Renal cortex interstitium (tissue), 11 donors: Measurements from ENCODE around the gene GPR55. TPM values are rescaled to one million over a fixed set of nuclear protein-coding genes. Genes with fewer than 3 reads are reported as not detected.

Experiments
- DNase-seq, 11 donors: peaks; one replicate each; pipeline ENCODE4 v3.0.0-alpha.2; 2013; ENCODE audit warnings: low read depth in 9 of 11, low spot score in 4 of 11; ENCODE audit errors: extremely low read depth in 1 of 11
- polyA plus RNA-seq, 3 donors: library from polyadenylated mRNA; unstranded; fragments of 120-200 nt; gene quantifications; one replicate each; pipeline ENCODE4 v1.2.1, GENCODE V29; 2013; ENCODE audit not compliant: insufficient read length in 3 of 3

GPR55 gene
- polyA plus RNA-seq, 3 donors: 0.17 to 0.30 (median 0.22) TPM

DNA sequence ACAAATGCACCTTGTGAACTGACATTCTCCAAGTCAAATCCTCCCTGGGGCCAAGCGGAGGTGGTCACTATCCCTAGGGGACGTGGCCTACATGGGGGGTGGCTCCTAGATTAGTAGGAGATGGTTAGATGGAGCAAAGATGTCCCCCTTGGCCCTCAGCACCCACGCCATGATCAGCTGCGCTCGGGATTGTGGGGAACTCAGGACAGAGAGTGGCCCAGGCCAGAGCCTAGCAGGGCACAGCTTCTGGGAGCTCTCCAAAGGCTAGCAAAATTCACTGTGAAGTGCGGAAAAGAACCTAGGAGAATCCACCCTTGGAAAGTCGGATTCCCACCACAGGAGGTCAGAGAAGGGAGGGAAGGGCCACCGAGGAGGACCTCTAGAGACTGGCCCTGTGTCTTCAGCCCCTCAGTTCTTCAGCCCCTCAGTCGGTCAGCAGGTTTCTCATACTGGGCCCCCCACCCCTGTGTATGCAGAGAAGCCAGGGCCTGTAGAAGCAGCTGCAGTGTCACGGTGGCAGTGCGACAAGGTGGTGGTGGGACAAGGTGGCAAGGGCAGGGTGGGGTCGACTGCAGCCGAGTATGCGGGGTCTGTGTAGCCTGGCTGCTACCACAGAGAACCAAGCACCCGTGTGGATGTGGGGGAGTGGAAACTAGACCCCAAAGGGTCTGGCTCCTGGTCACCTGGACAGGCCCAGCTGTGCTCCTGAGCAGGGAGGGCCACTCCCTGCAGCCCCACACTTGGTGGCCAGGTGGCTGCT lies 18.4 kb downstream of the GPR55 start:
- DNase-seq: no peak

DNA sequence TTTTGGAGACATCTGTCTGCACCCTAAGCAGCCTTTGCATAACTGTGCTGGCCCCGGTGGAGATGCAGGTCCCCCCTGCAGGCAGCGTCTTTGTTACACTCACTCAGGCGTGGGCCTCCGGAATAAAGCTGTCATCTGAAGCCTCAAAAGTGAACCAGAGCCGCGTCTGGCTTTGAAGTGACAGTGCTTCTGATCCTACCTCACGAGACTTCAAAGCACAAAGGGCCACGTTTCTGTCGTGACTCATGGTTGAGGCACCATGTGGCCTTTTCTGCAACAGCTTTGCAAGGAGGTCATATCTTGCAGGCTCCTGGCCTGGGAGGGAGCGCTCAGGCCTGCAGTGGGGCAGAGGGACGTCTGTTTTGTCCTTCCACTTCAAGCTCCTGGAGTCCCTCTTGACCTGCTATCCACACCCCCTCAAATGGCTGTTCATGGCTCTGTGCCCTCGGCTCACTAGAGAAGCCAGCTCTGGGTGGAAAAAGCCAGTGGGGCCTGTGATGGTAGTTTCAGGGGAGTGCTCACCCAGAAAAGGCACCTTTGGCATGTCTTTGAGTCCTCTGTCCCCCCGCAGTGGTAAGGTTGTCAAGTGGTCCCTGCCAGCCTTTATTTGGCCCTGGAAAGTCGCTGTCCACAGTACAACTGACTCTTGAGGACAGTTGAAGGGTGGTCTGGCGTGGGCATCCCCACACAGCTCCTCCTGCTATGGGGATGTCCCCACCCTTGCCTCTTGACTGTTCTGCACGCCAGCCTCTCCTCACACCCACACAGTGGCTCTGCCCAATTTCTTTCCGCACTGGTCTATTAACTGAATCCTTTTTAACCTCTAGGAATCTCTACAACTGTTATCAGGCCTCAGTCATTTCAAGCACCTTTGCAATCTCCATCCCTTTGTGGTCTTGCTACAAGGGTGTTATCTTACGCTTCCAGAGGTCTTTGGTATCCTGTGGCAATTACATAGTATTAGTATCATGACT lies 19.3 kb downstream of the GPR55 start:
- no peak for DNase-seq

DNA sequence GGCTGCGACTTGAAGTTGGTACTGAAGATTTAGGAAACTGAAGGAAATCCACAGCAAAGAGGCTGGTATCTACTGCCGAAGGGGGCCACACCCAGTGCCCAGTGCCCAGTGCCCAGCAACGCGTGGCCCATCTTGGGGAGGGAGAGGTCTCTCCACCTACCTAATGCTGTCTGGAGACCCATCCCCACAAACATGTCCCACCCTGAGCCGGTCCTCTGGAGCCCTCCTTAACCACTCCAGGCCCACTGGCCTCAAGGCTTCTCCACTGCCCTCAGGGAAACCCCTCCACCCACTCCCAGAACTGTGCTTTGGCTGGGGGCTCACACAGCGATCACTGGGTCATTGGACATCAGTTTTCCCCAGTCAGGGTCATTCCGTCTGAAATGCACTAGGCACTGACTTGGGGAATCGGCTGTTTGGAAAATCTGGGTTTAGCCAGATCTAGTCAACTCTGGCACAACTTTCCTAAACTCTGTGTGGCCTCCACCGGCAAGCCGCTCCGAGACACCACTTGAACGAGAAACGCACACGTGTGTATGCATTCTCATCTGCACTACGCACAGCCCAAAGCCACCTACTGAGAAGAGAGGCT lies 20.1 kb downstream of the GPR55 start:
- no peak for DNase-seq

DNA sequence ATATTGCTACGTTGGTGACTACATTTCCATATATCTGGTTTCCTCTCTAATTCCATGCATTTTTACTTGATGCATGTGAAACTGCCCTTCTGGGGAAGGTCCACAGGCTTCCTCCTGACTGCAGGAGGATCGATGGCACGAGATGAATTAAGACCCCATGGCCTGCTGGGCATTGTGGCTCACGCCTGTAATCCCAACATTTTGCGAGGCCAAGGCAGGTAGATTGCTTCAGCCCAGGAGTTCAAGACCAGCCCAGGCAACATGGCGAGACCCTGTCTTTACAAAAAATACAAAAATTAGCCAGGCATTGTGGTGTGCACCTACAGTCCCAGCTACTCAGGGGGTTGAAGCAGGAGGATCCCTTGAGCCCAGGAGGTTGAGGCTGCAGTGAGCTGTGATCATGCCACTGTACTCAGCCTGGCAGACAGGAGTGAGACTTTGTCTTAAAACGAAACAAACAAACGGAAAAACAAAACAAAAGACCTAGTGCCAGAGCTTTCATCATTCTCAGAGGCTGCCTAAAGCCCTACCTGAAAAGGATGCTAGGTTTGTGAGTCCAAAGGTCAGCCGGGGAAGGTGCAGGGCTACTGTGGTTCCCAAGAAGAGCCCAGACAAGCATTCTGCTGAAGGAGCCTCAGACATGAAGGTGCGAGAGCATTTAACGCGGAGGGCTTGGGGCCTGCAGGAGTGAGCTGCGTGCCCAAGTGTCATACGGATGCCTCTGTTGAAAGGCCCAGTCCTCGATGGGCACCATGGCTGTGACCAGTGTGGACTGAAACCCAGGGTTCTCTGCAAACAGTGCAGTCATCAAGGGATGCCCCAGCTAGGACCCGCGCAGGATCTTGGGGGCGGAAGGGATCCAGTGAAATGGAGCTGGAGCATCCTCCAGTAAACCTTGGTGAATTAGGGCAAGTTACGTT lies 21.6 kb downstream of the GPR55 start:
- DNase-seq: no peak

DNA sequence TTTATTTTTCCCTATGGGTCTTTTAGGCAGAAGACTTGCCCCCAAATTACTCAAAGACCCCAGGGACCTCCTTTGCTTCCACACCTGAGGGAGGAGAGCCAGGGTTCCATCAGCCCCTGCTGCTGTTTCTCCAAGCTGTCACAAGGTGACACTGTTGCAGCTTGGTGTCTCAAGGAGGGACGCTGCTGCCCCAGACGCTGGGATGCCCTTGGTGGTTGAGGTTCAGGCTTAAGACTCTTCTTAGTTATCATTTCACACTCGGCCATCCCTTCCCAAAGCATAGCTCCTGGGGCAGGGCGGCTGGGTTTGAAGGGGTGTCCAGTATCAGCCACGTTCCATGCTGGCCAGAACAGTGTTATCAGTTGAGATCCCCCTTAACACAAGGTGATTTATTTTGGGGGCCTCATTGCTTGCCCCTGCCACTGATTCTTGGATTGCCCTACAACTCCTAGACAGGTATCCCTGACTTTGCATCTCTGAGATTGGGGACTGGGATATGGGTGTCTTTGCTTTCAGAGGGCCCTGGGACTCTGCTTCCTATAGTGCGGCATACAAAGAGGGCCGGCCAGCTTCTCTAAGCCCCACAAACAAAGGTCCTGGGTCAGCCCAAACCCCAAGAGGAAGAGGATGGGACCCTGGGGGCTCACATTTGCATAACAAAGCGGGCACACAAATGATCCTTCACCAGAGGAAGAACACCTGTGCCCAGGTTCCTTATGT lies 22.7 kb downstream of the GPR55 start:
- DNase-seq: peak in 2 of 11 donors; percentile 57 to 59

DNA sequence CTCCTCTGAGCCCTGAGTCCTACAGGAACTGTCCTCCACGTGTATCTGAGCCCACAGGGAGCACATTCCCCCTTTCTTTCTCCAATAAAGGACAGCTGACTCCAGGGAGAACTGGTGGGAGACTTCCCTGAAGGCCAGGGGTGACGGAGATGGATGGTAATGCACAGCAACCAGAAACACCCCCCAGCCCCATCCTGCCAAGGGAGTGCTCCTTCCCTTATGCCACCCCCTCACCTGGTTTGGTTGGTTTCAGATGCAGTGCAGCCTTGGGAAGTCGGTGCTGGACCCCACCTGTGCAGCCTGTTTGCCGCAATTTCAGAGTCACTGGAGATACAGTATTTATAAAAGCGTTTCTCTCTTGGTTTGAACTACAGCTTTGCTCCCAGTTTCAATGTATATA lies 24.0 kb downstream of the GPR55 start:
- no peak for DNase-seq

DNA sequence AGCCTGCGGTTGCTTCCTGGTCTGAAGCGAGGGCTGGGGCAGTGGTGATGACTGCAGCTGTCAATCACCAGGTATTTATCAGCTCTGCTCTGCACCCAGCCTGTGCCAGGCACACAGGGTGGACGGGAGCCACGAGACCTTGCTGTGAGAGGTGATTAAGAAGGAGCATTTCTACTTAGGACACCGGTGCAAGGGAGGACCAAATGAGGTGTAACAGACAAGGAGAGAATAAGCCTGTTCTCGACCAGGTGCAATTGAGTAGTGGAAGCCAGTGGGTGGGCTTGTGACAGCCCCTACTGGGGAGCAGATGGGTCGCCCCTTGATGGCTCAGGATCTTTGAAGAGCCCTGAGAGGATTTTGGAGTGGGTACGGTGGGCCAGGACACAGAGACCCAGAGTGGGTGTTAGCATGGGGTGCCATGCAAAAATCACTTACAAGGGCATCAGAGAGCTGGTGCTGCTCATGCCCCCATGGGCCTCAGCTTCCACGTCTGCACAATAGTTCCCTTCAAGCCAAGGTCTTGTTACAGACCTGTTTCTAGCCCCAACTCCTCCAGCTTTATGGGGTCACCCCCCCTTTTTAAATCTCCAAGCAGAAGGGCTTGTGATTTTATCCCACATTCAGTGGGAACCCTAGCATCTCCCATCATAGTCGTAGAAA lies 24.6 kb downstream of the GPR55 start:
- DNase-seq: no peak

DNA sequence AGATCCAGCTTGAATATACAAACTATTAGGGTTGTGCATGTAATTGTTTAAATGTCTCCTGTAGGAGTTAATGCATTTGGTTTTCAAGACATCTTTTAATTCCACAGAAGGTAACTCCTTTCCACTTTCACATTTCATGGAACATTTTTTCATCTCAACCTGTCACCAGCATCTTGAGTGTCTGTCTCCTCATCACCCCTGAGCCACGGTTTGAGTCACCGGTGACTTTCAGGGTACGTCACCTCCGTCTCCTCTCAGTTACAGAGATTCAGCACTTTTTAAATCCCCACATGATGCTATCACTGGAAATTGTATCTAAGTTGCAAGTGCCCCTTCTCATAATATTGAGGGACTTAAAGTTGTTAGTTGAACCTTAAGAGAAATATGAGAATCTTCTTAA lies 25.3 kb downstream of the GPR55 start:
- no peak for DNase-seq

DNA sequence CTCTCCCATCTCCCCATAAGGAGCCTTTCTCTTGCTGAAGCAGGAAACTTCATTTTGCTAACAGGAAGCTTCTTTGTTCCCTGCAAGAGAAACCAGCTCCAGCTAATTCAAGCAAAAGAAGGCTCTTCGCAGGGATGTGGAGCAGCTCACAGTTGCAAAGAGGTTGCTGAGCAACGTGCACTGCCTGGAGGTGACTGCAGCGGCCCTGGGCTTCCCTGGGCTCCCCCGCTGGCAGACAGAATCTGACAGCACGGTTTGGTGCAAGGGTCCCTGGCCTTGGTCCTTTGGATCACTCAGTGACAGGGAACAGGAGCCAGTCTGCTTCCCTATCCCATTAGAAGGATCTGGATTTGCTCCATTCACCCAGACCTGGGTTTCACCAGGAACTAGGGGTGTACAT lies 25.8 kb downstream of the GPR55 start:
- no peak for DNase-seq

DNA sequence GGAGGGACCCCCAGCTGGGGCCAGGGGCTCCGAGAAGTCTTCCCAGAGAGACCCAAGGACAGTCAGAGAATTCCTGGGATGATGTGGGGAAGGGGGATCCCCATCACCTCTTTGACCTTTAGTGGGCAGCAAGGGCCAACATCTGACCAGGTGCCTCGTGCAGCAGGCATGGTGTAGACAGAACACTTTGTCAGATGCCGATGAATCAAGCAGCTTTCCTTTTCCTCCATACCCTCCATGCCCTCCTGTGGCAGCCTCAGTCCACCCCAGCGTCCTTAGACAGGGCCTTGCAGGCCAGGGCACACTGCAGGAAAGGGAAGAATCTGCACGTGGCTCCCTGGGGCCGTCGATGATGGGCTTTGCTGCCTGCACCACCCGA lies 26.3 kb downstream of the GPR55 start:
- DNase-seq: no peak

DNA sequence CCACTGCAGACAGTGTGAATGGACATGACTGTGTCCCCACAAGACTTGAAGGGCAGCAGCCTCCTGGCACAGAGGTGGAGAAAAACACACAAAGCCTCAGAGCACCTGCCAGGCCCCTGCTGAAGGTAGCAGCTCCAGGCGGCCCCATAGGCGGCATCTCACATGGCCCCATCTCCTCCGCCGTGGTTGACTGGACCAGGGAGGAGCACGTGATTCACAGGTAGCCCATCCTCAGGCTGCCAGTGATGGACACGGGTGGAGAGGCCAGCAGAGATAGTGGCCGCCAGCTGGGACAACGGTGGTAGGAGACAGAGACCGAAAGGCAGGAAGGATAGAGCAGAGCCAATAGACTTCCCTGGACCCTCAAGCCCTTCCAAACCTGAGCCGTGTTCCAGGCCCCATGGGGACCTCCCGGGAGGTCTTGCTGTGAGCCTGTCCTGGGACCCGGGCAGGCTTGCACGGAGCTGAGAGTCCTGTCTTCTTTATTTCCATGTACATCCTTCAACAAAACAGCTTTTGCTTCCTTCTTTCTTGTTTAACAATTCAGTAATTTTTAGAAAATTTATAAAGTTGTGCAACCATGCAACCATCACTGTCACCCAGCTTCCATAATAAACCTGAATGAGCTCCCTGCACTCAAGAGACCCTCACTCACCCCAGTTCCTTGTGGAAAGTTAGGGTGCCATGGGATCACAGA lies 26.9 kb downstream of the GPR55 start:
- DNase-seq: no peak

DNA sequence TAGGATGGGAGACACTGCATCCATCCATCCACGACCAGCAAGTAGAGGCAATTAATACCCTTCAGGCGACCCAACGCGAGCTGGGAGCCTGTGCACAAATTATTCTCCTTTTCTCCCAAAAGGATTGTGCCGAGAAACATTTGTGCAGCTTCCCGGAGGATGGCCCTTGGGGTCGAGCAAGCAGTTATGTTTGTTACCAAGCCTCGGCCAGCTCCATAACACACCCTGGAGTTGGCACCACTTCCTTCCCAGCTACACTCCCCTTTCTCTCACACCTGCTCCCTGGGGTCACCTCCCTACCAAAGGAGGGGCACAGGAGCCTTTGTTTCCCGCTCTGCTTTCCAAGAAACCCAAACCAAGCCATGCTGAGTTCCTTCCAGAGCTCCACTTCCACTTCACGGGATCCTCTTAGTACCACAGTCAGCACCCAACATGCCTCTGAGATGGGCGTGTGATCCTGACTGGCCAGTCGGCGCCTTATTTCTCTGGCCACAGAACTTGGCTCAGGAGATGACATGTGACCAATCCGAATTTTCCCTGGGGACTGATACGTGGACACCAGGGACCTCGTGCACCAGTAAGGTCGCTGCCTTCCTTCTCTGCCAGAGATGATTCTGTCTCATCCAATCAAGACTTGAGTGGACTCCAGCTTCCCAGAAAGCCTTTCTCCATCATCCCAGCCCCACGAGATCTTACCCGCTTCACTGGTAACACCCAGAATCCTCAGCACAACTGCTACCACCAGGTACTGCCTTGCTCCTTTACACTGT lies 28.5 kb downstream of the GPR55 start:
- no peak for DNase-seq

DNA sequence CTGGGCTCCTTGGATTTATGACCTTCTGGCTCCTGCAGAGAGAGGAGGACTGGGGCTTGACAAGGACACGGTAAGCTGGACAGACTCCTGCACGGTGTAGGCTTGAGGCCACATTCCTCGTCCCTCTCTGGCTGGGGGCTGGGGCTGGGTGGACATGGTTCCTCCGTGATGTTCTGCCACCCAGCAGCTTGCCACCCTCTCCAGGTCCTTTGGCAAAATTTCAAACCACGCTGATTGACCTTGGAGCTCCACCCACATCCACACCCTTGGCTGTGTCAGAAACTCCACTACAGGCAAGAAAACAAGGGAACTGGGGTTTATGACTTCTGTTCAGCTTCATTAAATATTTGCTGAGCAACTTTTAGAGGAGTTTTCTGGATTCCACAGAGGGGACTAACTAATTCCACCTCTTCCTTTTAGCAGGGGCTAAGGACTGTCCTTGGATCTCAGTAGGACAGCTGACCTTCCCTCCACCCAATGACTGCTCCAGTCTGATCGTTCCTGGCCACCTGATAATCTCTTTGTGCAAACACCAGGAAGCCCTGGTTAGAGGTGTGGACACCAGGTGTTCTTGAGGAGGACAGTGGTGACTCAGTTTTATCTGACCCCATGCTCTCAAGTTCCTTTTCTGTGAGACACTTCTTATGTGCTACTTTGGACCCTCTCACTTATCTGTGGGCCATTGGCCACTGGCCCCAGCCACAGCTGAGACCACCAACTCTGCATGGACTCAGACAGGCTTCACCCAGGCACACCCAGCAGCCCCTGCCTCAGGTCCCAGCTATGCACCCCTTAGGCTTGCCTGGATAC lies 29.3 kb downstream of the GPR55 start:
- DNase-seq: no peak

DNA sequence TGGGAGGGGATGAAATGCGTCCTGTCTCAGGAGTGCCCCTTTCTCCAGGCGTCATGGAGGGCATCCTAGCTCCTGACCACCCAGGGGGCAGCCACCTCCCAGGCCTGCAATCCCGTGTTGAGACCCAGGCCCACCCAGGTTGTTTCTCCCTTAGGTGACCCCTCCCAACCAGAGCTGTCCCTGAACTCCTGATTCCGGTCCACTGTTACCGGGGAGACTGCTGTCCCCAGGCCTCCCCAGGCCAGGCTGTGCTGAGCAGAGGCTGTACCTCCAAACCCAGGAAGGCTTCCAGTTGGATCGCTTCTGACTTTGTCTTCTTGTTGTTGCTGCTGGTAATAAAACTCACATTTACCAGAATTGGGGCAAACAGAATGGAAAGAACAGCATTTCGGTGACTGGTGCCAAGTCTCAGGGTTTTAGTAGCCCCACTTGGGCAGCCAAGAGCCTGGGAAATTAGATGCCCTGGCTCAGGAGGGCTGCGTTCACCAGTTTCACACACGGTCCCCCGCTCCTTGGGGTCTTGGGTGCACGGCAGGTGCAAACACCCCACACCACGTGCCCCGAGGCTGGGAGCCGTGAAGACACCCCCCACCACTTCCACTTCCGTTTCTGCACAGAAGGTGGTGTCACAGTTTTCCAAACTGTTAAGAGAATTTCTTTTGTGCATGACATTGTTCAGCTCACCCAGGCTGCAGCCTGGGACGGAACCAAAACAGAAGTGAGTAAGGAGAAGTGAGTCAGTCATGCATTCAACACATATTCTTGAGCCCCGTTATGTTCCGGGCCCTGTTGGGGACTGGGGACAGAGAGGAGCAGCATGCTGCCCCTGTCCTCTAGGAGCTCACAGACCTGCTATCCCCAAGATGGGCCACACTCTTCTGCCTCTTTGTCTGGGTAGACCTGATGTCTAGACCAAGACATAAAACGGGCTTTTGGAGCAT lies 30.9 kb downstream of the GPR55 start:
- DNase-seq: no peak

DNA sequence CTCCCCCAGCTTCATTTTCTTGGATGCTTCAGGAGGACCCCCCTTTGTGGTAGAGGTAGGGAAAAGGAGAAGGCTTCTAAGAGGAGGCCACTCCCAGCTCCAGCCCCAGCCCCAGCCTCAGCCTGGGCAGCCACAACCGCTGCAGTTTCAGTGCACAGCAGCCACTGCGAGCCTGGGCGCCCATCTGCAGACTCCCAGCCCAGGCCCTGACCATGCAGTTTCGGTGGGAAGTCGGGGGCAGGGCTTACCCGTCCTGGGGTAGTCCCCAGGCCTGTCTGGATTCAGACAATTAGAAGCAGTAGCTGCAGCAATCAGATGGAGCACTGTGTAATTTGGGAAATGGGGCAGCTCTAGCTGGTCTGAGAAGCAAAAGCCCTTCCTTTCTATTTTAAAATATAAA lies 31.7 kb downstream of the GPR55 start:
- no peak for DNase-seq
